ENCODE data around the gene TMEM192. TPM values are rescaled to one million over a fixed set of nuclear protein-coding genes. Genes with fewer than 3 reads are reported as not detected.
"Not testable (repeated sequence)": the region's sequence is repeated elsewhere in the genome, so short reads cannot be mapped to it uniquely, and the experiment has no call there.

The TMEM192 gene
- total RNA-seq, 4 donors from 2014 or later = 2.0 to 25.4 (median 9.3) TPM

DNA sequence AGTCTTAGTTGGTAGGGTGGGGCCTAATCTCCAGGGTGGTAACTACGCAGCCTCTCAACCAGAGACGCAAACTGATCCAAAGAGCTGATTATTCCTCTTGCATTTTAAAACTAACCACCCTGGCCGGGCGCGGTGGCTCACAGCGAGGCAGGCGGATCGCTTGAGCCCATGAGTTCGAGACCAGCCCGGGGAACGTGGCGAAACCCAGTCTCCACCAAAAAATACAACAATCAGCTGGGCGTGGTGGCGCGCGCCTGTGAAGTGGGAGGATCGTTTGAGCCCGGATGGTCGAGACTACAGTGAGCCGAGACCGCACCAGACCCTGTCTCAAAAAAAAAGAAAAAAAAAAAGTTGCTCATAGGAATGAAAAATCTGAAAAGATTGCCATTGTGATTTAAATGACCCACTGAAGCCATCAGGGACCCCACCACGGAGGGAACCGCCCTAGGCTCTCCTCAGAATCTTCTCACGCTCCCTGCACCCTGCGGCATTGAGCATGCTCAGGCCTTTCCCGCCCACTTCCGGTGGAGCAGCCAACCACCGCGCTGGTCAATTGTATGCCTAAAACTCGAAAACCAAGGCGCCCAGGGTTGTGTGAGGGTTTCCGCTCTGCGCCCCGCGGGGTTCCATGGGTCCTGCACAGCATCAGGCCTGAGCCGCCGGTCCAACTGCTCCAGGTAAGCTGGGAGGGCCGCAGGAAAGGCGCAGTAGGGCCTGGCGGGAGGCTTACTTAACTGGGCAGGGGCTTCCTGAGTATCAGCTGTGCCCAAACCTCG lies 81.0 kb downstream of the TMEM192 start, which contains the start of gene TRIM60:
Gene TRIM60, plus strand, starts transcription at position 564 of the 776 bp plus-strand sequence. CDS start 8,074 bp downstream, outside the sequence.
- intact Hi-C loops (cut with DNase I; ENCODE audit: low total_unique reads) = no loop called here
- DNase-seq = no peak
- no peak for TF ChIP-seq POLR2A (IDR thresholded peaks at IDR 0.05)
- TF ChIP-seq, protein P1, sequence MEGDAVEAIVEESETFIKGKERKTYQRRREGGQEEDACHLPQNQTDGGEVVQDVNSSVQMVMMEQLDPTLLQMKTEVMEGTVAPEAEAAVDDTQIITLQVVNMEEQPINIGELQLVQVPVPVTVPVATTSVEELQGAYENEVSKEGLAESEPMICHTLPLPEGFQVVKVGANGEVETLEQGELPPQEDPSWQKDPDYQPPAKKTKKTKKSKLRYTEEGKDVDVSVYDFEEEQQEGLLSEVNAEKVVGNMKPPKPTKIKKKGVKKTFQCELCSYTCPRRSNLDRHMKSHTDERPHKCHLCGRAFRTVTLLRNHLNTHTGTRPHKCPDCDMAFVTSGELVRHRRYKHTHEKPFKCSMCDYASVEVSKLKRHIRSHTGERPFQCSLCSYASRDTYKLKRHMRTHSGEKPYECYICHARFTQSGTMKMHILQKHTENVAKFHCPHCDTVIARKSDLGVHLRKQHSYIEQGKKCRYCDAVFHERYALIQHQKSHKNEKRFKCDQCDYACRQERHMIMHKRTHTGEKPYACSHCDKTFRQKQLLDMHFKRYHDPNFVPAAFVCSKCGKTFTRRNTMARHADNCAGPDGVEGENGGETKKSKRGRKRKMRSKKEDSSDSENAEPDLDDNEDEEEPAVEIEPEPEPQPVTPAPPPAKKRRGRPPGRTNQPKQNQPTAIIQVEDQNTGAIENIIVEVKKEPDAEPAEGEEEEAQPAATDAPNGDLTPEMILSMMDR (IDR thresholded peaks at IDR 0.05) = no peak

DNA sequence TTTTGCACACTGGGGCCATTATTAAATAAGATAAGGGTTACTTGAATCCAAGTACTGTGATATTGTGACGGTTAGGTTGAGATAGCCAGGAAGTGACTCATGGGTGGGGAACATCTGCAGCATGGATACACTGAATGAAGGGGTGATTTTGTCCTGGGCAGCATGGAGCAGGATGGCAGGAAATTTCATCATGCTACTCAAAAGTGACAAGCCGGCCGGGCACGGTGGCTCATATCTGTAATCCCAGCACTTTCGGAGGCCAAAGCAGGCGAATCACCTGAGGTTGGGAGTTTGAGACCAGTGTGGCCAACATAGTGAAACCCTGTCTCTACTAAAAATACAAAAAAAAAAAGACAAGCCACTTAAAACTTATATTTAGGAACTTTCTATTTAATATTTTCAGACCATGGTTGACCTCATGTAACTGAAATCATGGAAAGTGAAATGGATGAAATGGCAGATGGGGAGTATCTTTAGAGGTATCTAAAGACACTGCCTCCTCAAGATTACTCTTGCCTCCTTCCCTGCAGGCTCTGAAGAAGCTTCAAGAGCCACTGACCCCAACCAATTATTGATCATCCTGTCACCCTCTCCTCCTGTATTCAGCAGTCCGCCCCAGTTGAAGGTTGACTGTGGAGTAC lies 84.8 kb downstream of the TMEM192 start:
- Histone ChIP-seq H3K4me1 (no peaks in the 10 kb centered on the region), H3K27me3 (no peaks in the 10 kb centered on the region), H3K9me3 (no peaks in the 10 kb centered on the region), H3K4me3 (no peak overlapping the region), H3K27ac (no peak overlapping the region), H3K36me3 (no peaks in the 10 kb centered on the region)
- intact Hi-C loops (cut with DNase I; ENCODE audit: low total_unique reads) = no loop called here
- TF ChIP-seq POLR2A (IDR thresholded peaks at IDR 0.05) = no peak
- TF ChIP-seq, protein P1 (IDR thresholded peaks at IDR 0.05) = no peak
- DNase-seq = no peak

More for the DNA sequence above, 81.0 kb downstream of the TMEM192 start, which contains the start of gene TRIM60:
- H3K36me3 ChIP-seq = no peaks in the 10 kb centered on the region
- no peaks in the 10 kb centered on the region for H3K4me1 ChIP-seq
- H3K27ac ChIP-seq = no peak within 1 kb of the TSS
- no peaks in the 10 kb centered on the region for H3K27me3 ChIP-seq
- no peaks in the 10 kb centered on the region for H3K9me3 ChIP-seq
- no peak within 1 kb of the TSS for H3K4me3 ChIP-seq

DNA sequence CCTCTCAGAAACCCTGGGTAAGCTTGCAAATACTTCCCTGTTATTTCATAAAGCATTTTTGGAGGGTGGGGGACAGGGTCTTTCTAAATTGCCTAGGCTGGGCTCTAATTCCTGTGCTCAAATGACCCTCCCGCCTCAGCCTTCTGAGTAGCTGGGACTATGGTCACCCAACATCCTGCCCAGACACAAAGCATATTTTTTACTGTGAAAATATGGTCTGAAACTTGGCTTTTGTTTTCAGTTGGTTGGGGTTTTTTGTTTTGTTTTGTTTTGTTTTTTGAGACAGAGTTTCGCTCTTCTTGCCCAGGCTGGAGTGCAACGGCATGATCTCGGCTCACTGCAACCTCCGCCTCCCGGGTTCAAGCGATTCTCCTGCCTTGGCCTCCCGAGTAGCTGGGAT lies 86.9 kb downstream of the TMEM192 start:
- DNase-seq; intact Hi-C loops (cut with DNase I; ENCODE audit: low total_unique reads); H3K9me3 ChIP-seq; H3K4me1 ChIP-seq; H3K27me3 ChIP-seq; H3K4me3 ChIP-seq; H3K36me3 ChIP-seq; H3K27ac ChIP-seq: not testable (repeated sequence)

Other genes starting within 250 kb of the TMEM192 start
- 1 to 10 TPM in 1 of 4 donors, not detected in 3; 1.4 TPM for gene APELA, start 235.7 kb downstream of the TMEM192 start, total RNA-seq
- 1 to 10 TPM in 1 of 4 donors, under 1 TPM in 1, not detected in 2; 0.27 to 4.1 TPM for gene TRIM61, start 135.2 kb downstream of the TMEM192 start, total RNA-seq
- gene TRIM60, start 80.9 kb downstream of the TMEM192 start, total RNA-seq = not detected
- gene TRIM75, start 59.0 kb downstream of the TMEM192 start, total RNA-seq = not detected
- 10 to 100 TPM in 3 of 4 donors, 1 to 10 TPM in 1; 6.1 to 68.2 (median 26.2) TPM for gene KLHL2, start 94.7 kb upstream of the TMEM192 start, total RNA-seq
- 10 to 100 TPM in 3 of 4 donors, 1 to 10 TPM in 1; 8.7 to 87.8 (median 18.9) TPM for gene MSMO1, start 214.8 kb upstream of the TMEM192 start, total RNA-seq

All from uterus (tissue), 4 donors.